ENCODE results near the gene PHTF1.
"Not testable (repeated sequence)": the region's sequence is repeated elsewhere in the genome, so short reads cannot be mapped to it uniquely, and the experiment has no call there.

PHTF1 gene

GRCh38 chr1:113777561-113777960, 18.3 kb upstream of the PHTF1 start:
- DNase-seq (ENCODE audit: low spot score) = no peak

GRCh38 chr1:113770031-113770430, 10.7 kb upstream of the PHTF1 start:
- no peak for DNase-seq (ENCODE audit: low spot score)

GRCh38 chr1:113769601-113769970, 10.3 kb upstream of the PHTF1 start:
- no peak for DNase-seq (ENCODE audit: low spot score)

GRCh38 chr1:113768916-113769600, 9.8 kb upstream of the PHTF1 start:
- DNase-seq (ENCODE audit: low spot score) = no peak

DNA sequence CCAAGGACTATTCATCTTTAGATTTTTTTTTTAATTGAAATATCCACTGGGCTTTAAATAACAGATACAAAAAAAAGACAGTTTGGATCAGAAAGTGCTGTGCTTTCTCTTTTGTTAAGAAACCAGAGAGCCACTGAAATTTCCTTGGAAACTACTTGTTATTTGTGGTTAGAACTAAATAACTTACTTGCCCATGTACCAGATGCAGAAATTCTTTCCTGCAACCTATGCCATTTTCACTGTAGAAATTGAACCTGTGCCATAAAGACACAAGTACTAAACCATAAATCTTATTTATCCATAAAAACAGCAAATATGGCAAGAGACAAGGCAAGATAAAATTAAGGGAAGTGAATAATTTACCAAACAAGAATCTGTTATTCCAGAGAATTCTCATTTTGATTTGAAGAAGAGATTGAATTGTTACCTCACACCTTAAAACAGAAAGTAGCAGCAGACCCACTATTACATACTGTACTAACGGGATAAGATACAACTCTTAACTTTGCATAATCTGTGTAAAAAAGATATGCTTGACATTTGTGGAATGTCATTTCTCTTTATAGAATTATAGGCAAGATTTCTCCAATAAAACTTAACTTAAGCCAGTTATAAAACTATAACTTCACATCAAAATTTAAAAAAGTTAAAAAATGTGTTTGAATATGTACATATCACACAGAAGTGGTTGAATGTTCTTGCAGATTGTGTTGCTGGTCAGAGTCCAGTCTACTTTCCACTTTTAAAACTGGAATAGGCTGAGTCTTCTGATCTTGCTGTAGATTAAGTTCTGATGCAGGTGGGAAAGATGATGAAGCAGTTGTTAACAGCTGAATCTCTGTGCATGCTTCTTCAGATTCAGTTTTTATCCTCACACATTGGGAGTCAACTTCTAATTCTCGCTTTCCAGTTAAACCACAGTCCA, 6.3 kb upstream of the PHTF1 start:
- no peak for DNase-seq (ENCODE audit: low spot score)

- DNase-seq (ENCODE audit: low spot score) = no peak
Measured at GRCh38 chr1:113763661-113764060, 4.4 kb upstream of the PHTF1 start.

DNA sequence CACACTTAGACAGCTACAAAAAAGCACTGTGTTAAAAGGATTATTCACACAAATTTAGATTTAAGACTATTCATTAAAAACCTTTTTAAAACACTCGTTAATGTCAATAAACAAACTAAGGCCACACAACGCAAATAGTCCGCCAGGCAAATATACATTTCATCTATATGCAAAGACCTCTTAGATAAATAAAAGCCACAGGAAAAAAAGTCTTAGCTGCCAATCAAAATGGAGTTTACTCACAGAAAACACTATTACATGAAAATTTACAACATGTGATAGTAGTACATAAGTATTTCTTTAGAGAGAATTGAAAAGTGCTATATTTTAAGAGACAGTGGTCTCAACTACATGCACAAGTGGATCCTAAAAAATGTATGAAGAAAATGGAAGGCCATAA, 2.7 kb upstream of the PHTF1 start:
- DNase-seq (ENCODE audit: low spot score) = no peak

- no peak for DNase-seq (ENCODE audit: low spot score)
Measured at GRCh38 chr1:113760102-113761080, 1.1 kb upstream of the PHTF1 start.

DNA sequence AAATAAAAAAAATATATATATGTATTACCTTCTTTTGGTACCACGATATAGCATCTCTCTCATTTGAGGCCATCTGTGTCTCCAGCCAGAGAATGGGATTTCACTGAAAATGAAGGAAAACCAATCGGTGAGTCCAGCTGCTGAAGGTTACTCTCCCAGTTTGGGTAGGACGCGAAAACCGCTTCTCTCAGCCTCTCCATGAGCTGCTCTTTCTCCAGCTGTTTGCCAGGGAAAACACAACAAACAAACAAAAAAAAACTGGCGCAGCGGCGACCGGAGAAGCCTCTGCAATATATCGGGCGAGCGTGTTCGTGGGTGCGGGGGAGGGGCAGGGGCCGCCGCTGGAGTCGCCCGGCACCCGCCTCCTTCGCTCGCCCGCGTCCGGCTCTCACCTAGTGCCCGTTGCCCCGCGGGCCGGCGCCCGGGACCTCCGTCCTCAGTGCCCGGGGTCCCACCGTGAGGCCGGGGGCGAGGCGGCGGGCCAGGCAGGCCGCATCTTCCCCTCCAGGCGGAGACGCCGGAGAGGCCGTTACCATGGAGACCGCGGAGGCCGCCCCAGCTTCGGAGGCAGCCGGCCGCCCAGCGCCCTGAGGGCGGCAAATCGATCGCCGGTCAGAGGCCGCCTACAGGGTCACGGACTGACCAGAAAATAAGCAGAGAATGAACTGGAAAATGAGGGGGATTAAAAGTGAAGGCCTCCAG, 504 bp downstream of the PHTF1 start:
- peak; percentile 81 for DNase-seq (ENCODE audit: low spot score)

GRCh38 chr1:113756461-113756860, 2.8 kb downstream of the PHTF1 start:
- no peak for DNase-seq (ENCODE audit: low spot score)

- DNase-seq (ENCODE audit: low spot score) = not testable (repeated sequence)
Measured at GRCh38 chr1:113753333-113753732, 6.0 kb downstream of the PHTF1 start.

GRCh38 chr1:113751516-113751915, 7.8 kb downstream of the PHTF1 start:
- no peak for DNase-seq (ENCODE audit: low spot score)

DNA sequence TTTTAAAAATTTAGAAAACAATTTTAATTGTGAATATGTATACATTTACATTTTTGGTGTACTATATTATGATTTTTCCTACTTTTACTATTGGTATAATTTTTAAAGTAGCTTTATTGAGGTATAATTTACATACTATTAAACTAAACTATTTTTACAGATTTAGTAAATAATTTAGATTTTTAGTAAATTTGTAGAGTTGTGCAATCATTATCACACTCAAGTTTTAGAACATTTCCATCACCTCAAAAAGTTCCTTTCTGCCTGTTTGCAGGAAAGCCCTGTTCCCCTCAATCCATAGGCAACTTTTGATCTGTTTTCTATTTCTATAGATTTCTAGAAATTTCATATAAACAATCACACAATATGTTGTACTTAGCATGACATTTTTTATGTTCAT, 8.2 kb downstream of the PHTF1 start:
- no peak for DNase-seq (ENCODE audit: low spot score)

DNA sequence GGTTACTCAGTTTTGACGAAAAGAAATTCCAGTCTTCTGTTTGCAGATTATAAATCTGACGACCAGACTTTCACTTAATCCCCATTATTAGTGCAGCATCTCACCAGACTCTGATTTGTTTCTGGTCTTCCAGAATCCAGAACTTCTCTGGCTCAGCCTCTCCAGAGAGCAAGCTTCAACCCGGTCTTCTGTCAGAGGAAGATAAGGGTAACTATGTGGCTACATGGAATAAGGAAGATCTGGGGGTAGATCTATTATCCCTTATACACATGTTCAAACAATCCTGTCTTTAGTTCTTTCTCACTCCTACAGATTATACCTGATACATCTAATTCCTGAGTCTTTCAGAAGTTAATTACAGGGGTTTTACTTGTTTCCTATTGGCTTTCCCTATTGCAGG, 9.9 kb downstream of the PHTF1 start:
- no peak for DNase-seq (ENCODE audit: low spot score)

DNA sequence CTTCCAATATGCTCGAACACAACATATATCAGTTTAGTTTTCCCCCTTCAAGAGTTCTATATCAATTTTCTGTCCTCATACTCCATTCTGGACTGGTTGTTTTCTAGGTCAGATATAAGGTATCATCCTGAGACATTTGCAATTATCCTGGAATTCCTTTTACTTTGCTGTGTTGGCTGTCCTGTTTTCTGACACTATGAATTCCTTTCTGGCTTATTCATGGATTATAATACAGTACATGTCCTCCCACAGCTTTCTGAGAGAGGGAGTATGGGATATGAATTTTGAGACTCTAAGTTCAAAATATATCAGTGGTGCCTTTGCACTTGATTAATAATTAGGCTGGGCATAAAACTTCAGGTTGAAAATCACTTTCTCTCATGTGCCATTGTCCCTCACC, 11.9 kb downstream of the PHTF1 start:
- no peak for DNase-seq (ENCODE audit: low spot score)

DNA sequence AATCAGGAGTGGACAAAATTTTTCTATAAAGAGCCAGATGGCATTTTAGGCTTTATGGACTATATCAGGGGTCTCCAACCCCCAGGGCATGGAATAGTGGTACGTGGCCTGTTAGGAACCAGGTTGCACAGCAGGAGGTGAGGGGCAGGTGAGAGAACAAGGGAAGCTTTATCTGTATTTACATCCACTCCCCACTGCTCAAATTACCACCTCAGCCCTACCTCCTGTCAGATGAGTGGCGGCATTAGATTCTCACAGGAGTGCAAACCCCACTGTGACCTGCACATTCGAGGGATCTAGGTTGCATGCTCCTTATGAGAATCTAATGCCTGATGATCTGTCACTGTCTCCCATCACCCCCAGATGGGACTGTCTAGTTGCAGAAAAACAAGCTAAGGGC, 13.9 kb downstream of the PHTF1 start:
- DNase-seq (ENCODE audit: low spot score) = no peak

- DNase-seq (ENCODE audit: low spot score) = no peak
Measured at GRCh38 chr1:113744114-113744513, 15.2 kb downstream of the PHTF1 start.

DNA sequence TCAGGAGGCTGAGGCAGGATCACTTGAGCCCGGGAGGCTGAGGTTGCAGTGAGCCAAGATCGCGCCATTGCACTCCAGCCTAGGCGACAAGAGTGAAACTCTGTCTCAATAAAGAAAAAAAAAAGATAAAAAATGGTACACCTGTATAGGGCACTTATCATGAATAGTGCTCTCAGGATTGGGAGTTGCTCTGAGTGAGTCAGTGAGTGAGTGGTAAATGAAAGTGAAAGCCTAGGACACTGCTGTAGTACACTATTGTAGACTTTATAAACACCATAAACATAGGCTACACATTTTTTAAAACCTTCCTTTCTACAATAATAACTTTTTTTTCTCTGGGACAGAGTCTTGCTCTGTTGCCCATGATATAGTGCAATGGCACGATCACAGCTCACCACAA, 16.8 kb downstream of the PHTF1 start:
- DNase-seq (ENCODE audit: low spot score) = no peak

- DNase-seq (ENCODE audit: low spot score) = no peak
Measured at GRCh38 chr1:113734357-113735055, 24.8 kb downstream of the PHTF1 start.

- no peak for DNase-seq (ENCODE audit: low spot score)
Measured at GRCh38 chr1:113732802-113733201, 26.5 kb downstream of the PHTF1 start.

- DNase-seq (ENCODE audit: low spot score) = no peak
Measured at GRCh38 chr1:113721010-113721409, 38.3 kb downstream of the PHTF1 start.

Data from left forelimb (tissue), 1 donor.